Kasumi-1 (cell line): ENCODE measurements around the gene PRKAB1.
"Not testable (repeated sequence)": the region's sequence is repeated elsewhere in the genome, so short reads cannot be mapped to it uniquely, and the experiment has no call there.

Source experiments
- DNase-seq, 2 experiments: peaks; one replicate each; lab custom pipeline; 2025; lab: John Stamatoyannopoulos, UW

The PRKAB1 gene

GRCh38 chr12:119684711-119685369 is 16.9 kb downstream of the PRKAB1 start:
- no peak for DNase-seq

DNA sequence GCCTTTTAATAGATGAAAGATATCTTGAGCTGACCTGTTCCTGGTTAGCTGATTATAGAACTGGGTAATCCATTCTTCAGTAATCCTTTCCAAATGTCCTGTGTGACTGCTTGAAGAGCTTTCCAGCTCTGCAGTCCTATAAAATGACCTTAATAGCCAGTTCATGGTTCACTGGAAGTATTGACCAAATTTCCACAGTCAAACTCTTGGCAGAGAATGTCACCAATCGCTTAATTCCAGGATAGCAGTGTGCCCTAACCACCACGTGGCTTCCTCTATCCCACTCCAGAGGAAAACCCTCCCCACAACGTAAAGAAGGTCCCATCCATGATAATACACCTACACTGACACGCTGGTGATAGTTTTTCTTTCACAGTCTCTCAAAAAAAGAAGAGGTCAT is 17.4 kb downstream of the PRKAB1 start:
- no peak for DNase-seq

DNA sequence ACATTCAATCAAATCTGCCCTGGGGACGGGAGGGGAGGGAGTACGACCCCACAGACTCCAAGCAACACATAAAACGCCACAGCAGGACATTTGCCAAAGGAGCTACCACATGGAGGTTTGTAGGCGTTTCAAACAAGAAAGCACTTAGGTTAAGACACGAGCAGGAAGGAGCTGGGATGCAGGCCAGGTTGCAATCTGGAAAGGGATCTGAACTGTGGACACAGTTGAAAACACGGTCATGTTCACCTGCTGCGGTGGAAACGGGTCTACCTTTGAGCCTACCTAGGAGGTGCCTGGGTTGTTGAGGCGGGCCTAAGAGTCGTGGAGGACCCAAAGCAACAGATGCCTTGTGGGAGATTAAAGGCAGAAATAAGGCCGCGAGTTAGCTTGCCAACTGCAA is 18.4 kb downstream of the PRKAB1 start:
- no peak for DNase-seq

DNA sequence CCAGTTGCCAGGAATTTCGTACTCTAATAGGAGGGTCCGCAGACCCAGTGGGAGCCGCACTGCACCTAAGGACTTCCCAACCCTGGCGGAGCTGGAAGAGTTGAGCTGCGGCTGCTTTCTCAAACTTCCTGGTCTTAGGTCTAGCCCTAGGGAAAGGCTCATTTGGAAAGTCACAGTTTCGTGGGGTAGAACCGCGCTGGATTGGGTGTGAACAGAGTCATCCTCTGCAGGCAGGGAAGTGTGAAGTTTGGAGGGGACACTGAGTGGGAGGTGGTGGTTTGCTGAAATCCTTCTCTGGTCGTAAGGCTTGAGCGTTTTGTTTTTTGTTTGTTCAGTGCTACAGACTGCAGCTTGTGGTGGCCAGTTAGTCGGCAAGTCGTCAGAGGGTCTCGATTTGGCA is 18.8 kb downstream of the PRKAB1 start:
- no peak for DNase-seq

GRCh38 chr12:119687406-119687805 is 19.5 kb downstream of the PRKAB1 start:
- no peak for DNase-seq

GRCh38 chr12:119687879-119688278 is 19.9 kb downstream of the PRKAB1 start:
- no peak for DNase-seq

DNA sequence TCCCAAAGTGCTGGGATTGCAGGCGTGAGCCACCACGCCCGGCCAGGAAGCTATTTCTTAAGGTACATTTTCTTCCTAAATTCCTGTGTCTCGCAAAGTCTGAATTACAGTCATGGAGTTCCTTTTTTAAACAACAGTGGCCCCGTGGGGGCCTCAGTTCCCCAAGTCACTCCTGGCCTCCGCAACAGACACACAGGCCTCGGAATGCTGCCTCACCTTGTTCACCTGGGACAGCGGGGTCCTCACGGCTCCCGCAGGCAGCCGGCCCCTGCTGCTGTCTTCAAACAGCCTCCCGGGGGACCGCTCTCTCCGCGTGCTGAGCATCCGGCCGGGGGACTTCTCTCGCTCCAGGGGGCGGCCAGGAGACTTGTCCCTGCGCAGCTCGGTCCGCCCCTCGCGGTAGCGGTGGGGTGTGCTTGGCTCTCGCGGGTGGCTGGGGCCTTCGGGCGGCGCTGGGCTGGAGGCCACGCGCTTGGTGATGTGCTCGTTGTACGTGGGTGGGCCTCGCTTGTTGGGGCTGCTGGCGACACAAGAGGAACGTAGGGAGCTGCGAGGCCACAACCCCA is 22.1 kb downstream of the PRKAB1 start:
- no peak for DNase-seq

DNA sequence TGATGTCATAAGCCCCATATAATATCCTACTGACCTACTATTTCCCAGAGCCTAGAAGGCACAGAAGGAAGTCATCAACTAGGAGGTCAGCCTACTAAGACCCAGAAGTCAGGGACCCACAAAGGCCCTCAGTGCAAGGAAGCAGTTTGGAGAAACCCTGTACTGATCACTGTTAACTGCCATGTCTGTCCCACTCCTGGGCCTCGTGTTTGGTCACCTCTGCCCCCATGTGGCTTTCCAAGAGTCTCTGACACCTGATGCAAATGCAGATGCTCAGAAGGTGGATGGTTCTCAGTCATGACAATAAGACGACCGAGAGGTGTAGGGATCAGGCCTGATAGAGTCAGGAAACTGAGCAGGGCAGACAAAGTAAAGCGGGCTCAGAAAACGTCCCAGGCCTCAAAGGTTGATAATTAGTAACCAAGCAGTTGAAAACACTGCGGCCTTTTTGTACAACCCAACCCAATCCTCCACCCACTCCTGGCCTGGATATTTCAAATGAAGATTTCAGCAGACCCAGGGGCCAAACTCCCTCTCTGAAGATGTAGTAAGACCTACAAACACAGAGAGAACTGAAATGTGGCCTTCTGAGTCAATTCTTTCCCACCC is 23.4 kb downstream of the PRKAB1 start:
- DNase-seq = no peak

- DNase-seq = no peak
Measured at GRCh38 chr12:119692410-119692809, 24.5 kb downstream of the PRKAB1 start.

- DNase-seq = no peak
Measured at GRCh38 chr12:119692997-119693396, 25.1 kb downstream of the PRKAB1 start.

- DNase-seq = no peak
Measured at GRCh38 chr12:119693511-119693910, 25.6 kb downstream of the PRKAB1 start.

DNA sequence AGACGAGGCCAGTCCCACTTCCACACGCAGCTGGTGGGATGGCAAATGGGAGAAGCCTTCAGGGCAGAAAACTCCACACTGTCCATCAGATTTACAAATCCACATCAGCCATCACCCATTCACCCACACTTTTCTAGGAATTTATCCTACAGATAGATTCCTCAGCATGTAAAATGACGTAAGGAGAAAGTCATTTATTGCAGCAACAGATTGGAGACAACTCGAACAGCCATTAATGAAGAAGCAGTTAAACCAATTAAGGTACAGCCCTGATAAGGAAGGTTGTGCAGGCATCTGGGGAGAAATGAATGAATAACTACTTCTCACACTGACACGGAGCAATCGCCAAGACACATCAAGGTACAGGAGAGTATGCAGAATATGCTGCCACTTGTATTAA is 26.2 kb downstream of the PRKAB1 start:
- DNase-seq = no peak

- peak; percentile 13 to 56 for DNase-seq
Measured at GRCh38 chr12:119695034-119695433, 27.1 kb downstream of the PRKAB1 start.

- DNase-seq = no peak
Measured at GRCh38 chr12:119696943-119697342, 29.0 kb downstream of the PRKAB1 start.

- no peak for DNase-seq
Measured at GRCh38 chr12:119699199-119699760, 31.3 kb downstream of the PRKAB1 start.

DNA sequence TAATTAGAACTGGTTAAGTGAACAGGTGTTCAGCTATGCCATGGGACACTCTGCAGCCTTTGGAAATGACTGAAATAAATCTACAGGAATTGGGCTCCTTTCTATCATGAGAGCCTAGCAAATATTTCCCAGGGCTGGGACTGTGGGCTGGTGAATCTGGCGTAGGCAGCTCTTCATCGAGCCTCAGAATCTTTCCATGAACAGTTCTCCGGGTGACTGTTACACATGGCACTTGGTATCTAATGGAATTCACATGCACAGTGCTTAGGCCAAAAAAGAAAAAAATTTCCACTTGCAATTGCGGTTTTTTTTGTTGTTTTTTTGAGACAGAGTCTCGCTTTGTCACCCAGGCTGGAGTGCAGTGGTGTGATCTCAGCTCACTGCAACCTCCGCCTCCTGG is 32.1 kb downstream of the PRKAB1 start:
- no peak for DNase-seq

DNA sequence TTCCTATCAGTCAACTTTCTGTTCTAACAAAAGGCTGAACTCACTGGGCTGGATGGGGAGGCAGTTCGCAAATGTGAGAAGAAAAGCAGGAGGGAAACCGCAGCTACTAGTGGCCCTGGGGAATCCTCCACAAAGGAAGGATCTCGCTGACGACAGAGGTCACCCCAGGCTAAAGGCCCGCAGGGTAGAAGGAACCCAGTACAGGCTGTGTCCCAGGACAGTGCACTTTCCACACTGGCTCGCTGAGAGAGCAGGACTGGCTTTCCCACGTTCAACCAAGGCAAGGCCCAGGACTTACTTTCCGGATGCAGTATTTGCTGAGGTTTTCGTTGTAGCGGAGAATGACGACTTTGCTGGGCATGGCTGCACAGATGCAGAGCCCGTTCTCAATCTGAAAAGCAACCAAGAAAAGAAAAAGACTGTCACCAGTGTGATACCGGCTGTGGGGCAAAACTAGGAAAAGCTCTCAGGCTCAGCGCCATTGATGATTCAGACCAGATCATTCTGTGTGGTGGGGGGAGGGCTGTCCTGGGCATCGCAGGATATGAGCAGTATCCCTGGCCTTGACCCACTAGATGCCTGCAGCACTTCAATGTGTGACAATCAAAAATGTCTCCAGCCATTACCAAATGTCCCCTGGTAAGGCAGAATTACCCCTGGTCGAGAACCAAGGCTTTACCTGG is 36.3 kb downstream of the PRKAB1 start:
- no peak for DNase-seq

- DNase-seq = no peak
Measured at GRCh38 chr12:119705182-119705581, 37.2 kb downstream of the PRKAB1 start.

- not testable (repeated sequence) for DNase-seq
Measured at GRCh38 chr12:119706427-119706826, 38.5 kb downstream of the PRKAB1 start.

- DNase-seq = no peak
Measured at GRCh38 chr12:119710374-119710964, 42.5 kb downstream of the PRKAB1 start.

DNA sequence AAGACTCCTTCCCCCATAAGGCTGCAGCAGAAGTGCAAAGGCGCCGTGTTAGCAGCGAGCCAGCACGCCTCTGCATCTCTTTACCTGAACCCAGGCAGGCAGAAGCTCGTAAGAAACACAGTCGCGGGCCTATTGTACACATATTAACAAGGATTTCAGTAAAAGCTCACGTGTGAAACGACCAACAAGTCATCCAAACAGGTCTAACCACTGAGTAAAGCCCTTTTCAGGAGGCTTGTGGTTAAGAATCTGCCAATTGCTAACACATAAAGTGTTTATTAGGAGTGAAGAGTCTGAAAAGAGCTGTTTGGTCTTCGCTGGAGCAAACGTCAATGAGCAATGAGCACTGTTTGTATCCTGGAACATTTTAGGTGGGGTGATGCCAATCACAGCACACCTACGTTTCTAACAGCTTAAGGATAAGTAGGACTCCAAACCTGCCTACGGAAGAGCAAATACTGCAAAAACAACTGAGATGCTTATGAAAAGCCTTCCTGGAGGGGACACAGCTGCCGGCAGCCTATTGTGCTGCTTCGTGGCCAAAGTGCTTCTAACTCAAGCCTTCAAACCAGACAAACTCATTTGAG is 43.1 kb downstream of the PRKAB1 start:
- no peak for DNase-seq

DNA sequence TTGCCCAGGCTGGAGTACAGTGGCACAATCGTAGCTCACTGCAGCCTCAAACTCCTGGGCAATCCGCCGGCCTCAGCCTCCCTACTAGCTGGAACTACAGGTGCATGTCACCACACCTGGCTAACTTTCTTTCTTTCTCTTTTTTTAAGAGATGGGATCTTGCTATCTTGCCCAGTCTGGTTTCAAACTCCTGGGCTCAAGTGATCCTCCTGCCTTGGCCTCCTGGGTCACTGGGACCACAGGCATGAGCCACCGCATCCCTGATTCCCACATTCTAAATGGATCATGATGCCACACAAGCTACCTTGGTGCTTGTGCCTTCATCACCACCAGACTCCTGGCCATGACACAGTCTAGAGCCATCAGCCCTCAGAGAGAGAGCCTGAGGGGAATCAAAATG is 43.8 kb downstream of the PRKAB1 start:
- no peak for DNase-seq
